BJ (cell line): ENCODE results near the gene ZC2HC1C. TPM values are rescaled to one million over a fixed set of nuclear protein-coding genes. Genes with fewer than 3 reads are reported as not detected.

ENCODE experiments used
- CTCF ChIA-PET: fragments of 350-600 bp; formaldehyde crosslinking; extraction: SDS; loops from one replicate; lab custom pipeline; 2021; ENCODE audit warnings: antibody characterized with exemption, inconsistent platforms; lab: Yijun Ruan, JAX
- POLR2A ChIA-PET: fragments of 300-600 bp; sonication (Branson Sonifier 250); formaldehyde crosslinking; extraction: SDS; loops from one replicate; lab custom pipeline; 2021; ENCODE audit warnings: antibody characterized with exemption; lab: Charles Lee
- DNase-seq: peaks from one replicate; pipeline ENCODE4 v3.0.0-alpha.2; 2011; ENCODE audit warnings: low read depth
- H3K27me3 ChIP-seq: 2 replicates; pipeline ENCODE4 v1.6.0; 2011; ENCODE audit warnings: low read length; ENCODE audit not compliant: control insufficient read depth, insufficient read depth
- H3K36me3 ChIP-seq: 2 replicates; pipeline ENCODE4 v1.5.1; 2011; ENCODE audit warnings: low read length; ENCODE audit not compliant: control insufficient read depth, insufficient read depth
- H3K4me3 ChIP-seq: 2 replicates; pipeline ENCODE4 v1.5.1; 2011; ENCODE audit warnings: low read depth, mild to moderate bottlenecking, control low read depth, low read length
- polyA plus RNA-seq: library from polyadenylated mRNA; depleted of rRNA; stranded (reverse); fragments of >200 nt; gene quantifications from 2 replicates; pipeline ENCODE4 v1.2.3, GENCODE V29; 2011
- TF ChIP-seq, protein P1 (sequence below): IDR thresholded peaks from 2 replicates; pipeline ENCODE4 v1.5.1; 2011; ENCODE audit warnings: low read depth, mild to moderate bottlenecking, control low read depth, inconsistent platforms, low read length, moderate library complexity; ENCODE audit not compliant: insufficient read depth

Gene ZC2HC1C
- polyA plus RNA-seq, 1 experiment = 0.85 TPM

DNA sequence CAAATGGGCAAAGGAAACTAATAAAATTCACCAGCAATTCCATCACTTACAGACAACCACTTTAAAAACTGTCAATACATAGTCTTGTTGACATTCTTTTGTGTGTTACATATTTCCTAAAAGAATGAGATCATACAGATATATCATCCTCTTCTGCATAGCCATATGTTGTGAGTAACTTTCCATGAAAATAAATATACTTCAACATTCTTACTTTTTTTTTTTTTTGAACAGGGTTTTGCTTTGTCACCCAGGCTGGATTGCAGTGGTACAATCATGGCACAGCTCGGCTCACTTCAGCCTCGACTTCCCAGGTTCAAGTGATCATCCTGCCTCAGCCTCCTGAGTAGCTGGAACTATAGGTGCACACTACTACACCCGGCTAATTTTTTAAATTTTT, 20.9 kb downstream of the ZC2HC1C start:
- TF ChIP-seq, protein P1, sequence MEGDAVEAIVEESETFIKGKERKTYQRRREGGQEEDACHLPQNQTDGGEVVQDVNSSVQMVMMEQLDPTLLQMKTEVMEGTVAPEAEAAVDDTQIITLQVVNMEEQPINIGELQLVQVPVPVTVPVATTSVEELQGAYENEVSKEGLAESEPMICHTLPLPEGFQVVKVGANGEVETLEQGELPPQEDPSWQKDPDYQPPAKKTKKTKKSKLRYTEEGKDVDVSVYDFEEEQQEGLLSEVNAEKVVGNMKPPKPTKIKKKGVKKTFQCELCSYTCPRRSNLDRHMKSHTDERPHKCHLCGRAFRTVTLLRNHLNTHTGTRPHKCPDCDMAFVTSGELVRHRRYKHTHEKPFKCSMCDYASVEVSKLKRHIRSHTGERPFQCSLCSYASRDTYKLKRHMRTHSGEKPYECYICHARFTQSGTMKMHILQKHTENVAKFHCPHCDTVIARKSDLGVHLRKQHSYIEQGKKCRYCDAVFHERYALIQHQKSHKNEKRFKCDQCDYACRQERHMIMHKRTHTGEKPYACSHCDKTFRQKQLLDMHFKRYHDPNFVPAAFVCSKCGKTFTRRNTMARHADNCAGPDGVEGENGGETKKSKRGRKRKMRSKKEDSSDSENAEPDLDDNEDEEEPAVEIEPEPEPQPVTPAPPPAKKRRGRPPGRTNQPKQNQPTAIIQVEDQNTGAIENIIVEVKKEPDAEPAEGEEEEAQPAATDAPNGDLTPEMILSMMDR = no peak
- peaks cover 8% of the 10 kb centered on the region for H3K36me3 ChIP-seq
- H3K27me3 ChIP-seq = no peaks in the 10 kb centered on the region

DNA sequence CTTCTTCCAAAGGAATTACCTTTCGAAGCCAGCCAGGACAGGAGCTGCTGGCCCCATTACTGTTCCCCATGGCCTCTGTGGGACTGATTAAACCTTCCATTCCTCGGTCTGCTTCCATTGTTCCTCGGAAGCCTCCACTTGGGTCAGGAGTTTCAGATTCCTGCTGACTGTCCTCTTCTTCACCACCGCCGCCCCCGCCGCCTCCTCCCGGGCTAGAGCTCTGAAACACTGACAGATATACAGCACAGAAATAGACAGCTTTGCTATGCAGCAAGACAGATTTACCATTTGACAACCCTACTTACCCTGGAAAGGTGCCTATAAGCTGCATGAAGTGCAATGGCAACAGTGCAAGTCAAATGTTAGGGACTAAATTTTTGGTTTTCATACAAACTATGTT, 21.8 kb downstream of the ZC2HC1C start:
- ChIA-PET CTCF (interaction anchor here (0.8 to 8.0 kb wide), 7 partner anchors 9 to 229 kb away, joined by 3 to 107 read pairs (median 5); no protein-coding TSS in a partner anchor), POLR2A (no interaction called here)
- DNase-seq = no peak
- no peak overlapping the region for H3K4me3 ChIP-seq
- H3K27me3 ChIP-seq = no peaks in the 10 kb centered on the region
- H3K36me3 ChIP-seq = peaks cover 9% of the 10 kb centered on the region
- TF ChIP-seq, protein P1 = no peak

More for the DNA sequence above, 20.9 kb downstream of the ZC2HC1C start:
- no peak overlapping the region for H3K4me3 ChIP-seq
- ChIA-PET CTCF (interaction anchor here (0.8 to 8.0 kb wide), 7 partner anchors 10 to 228 kb away, joined by 3 to 107 read pairs (median 5); no protein-coding TSS in a partner anchor), POLR2A (no interaction called here)
- no peak for DNase-seq

DNA sequence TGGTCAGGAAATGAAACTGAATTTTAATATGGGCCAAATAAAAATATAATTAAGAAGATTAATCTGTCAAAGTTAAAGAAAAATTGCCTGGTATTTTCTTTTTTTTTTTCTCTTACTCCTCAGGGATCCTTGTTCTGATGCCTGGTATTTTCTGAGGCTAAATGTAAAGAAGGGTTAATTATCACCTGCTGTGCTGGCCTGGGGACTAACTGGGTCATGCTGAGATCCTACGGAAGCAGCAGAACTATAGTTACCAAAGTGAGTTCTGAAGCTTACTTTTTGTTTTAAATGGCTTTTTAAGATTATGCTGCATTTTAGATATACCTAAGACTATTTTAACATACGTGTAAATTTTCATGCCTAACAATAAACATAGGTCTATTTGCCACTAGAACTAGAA, 23.3 kb downstream of the ZC2HC1C start:
- DNase-seq = no peak
- CTCF ChIA-PET = interaction anchor here (1.0 to 8.0 kb wide), 2 partner anchors 184 to 202 kb away, joined by 4 to 107 read pairs; no protein-coding TSS in a partner anchor
- Histone ChIP-seq H3K4me3 (no peak overlapping the region), H3K36me3 (peaks cover 11% of the 10 kb centered on the region), H3K27me3 (no peaks in the 10 kb centered on the region)
- TF ChIP-seq, protein P1 = no peak
- POLR2A ChIA-PET = no interaction called here

DNA sequence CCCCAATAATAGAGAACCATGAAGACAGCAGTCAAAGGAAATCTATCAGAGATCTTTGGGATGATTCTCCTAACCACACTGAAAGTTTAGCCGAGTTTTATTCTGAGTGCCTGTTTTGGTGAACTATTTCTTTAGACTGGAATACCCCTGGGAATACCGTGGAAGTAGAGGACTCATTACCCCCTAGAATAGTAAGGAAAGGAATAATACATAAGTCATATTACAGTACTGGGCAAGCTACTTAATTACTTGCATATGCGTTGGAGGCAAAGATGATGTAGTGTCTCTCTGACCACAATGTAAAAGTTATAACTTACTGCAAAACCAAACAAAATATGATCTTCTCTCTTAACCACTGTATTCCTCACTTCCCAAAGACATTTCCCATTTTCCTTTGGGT, 25.5 kb downstream of the ZC2HC1C start:
- POLR2A ChIA-PET = no interaction called here
- no peak for DNase-seq
- no peak overlapping the region for H3K4me3 ChIP-seq
- peaks cover 16% of the 10 kb centered on the region for H3K36me3 ChIP-seq
- CTCF ChIA-PET = interaction anchor here (1.2 to 1.7 kb wide), 4 partner anchors 13 to 234 kb away, joined by 3 to 7 read pairs (median 5); no protein-coding TSS in a partner anchor
- TF ChIP-seq, protein P1 = no peak
- no peaks in the 10 kb centered on the region for H3K27me3 ChIP-seq

DNA sequence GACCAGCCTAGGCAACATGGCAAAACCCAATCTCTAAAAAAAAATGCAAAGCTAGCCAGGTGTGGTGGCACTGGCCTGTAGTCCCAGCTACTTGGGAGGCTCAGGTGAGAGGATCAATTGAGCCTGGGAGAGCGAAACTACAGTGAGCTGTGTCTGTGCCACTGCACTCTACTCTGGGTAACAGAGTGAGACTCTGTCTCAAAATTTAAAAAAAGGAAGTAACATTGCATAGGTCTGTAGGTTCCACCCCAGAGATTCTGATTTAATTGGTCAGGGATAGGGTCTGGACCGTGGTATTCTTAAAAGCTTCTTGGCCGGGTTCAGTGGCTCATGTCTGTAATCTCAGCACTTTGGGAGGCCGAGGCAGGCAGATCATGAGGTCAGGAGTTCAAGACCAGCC, 26.2 kb downstream of the ZC2HC1C start:
- TF ChIP-seq, protein P1 = no peak
- ChIA-PET CTCF (interaction anchor here (1.6 to 1.7 kb wide), 2 partner anchors 12 to 149 kb away, joined by 4 to 7 read pairs; no protein-coding TSS in a partner anchor), POLR2A (no interaction called here)
- no peak for DNase-seq
- no peak overlapping the region for H3K4me3 ChIP-seq
- H3K27me3 ChIP-seq = no peaks in the 10 kb centered on the region
- H3K36me3 ChIP-seq = peaks cover 16% of the 10 kb centered on the region
